GM19467 (cell line): ENCODE measurements around the gene PCGF1.
"Not testable (repeated sequence)": the region's sequence is repeated elsewhere in the genome, so short reads cannot be mapped to it uniquely, and the experiment has no call there.

Experiments
- ATAC-seq: cut with Tn5 transposase; IDR thresholded peaks from one replicate; pipeline ENCODE4 v1.9.1; 2021; ENCODE audit warnings: mild to moderate bottlenecking, moderate library complexity; ENCODE audit not compliant: unreplicated experiment

Gene PCGF1

GRCh38 chr2:74474481-74474880 lies 33.0 kb downstream of the PCGF1 start:
- ATAC-seq = no peak

GRCh38 chr2:74472945-74473258 lies 34.6 kb downstream of the PCGF1 start:
- ATAC-seq = no peak

GRCh38 chr2:74472086-74472944 lies 35.2 kb downstream of the PCGF1 start, which contains the start of gene MRPL53:
MRPL53 (minus strand) TSS chr2:74472680; CDS start chr2:74472660, 20 bp downstream.
- ATAC-seq = peak; percentile 75

GRCh38 chr2:74471332-74472065 lies 36.0 kb downstream of the PCGF1 start:
- no peak for ATAC-seq

- ATAC-seq = not testable (repeated sequence)
Measured at GRCh38 chr2:74470742-74471141, 36.8 kb downstream of the PCGF1 start.

- no peak for ATAC-seq
Measured at GRCh38 chr2:74464406-74464805, 43.1 kb downstream of the PCGF1 start.

GRCh38 chr2:74462786-74463105 lies 44.7 kb downstream of the PCGF1 start:
- no peak for ATAC-seq

- ATAC-seq = no peak
Measured at GRCh38 chr2:74462054-74462785, 45.3 kb downstream of the PCGF1 start.

GRCh38 chr2:74461187-74462053 lies 46.1 kb downstream of the PCGF1 start:
- ATAC-seq = no peak

- not testable (repeated sequence) for ATAC-seq
Measured at GRCh38 chr2:74460187-74460586, 47.3 kb downstream of the PCGF1 start.

- ATAC-seq = not testable (repeated sequence)
Measured at GRCh38 chr2:74459503-74460118, 47.9 kb downstream of the PCGF1 start.

- no peak for ATAC-seq
Measured at GRCh38 chr2:74458938-74459363, 48.5 kb downstream of the PCGF1 start.

GRCh38 chr2:74458132-74458937 lies 49.2 kb downstream of the PCGF1 start, which contains the start of gene WBP1:
WBP1 (plus strand) TSS chr2:74458438; CDS start chr2:74458603, 165 bp downstream.
- ATAC-seq = peak; percentile 78

- peak; percentile 26 for ATAC-seq
Measured at GRCh38 chr2:74457549-74458131, 49.9 kb downstream of the PCGF1 start.

GRCh38 chr2:74457129-74457548 lies 50.4 kb downstream of the PCGF1 start:
- no peak for ATAC-seq
